A673 (cell line): ENCODE data around the gene SNAPC2.

Experiments used
- CTCF ChIP-seq: fragments of 300-800, 200-600 bp; sonication (generic); conservative IDR thresholded peaks from 2 replicates; pipeline ENCODE4 v1.5.1; 2017; ENCODE audit warnings: low read depth, mild to moderate bottlenecking, antibody characterized with exemption, low read length, moderate library complexity, mixed read lengths
- EZH2 ChIP-seq: fragments of 200-600 bp; sonication (generic); IDR thresholded peaks from 2 replicates; pipeline ENCODE4 v1.6.1; 2017; ENCODE audit warnings: borderline replicate concordance, low read depth, mild to moderate bottlenecking, mixed read lengths, antibody characterized with exemption, low read length; ENCODE audit not compliant: poor library complexity, severe bottlenecking

- TF ChIP-seq CTCF: no peak
- TF ChIP-seq EZH2: no peak
Measured at GRCh38 chr19:7953576-7953975, 33.4 kb downstream of the SNAPC2 start.
